Measurements from ENCODE around the gene GSTO1. TPM values are rescaled to one million over a fixed set of nuclear protein-coding genes. Genes with fewer than 3 reads are reported as not detected.

GSTO1 gene
- total and polyA plus RNA-seq, 2 of the 13 experiments (the other 11 are each of a cell fraction or from before 2014, with no cell fraction given): 228 to 300 TPM

DNA sequence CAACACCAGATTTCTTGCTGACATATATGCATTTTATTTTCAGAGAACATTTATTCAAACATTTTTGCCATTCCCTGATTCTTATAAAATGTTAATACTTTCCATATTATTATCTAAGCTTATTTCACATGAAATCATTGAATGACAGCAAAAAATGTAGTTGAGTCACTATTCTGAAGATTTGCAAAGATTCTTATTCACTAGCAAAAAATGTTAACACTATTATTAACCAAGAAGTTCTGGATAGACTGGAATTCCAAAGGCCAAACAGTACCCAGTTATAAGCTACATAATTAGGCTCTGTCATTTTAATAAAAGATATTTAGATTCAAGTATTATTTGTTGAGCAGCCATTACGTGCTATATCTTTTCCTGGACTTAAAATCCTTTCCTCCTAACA lies 18.6 kb downstream of the GSTO1 start:
- ChIA-PET CTCF (ENCODE audit: low intra/inter-chr PET ratio, low total read pairs) (interaction anchor here (2.8 kb wide), 1 partner anchor 19 kb away, joined by 27 read pairs; no protein-coding TSS in a partner anchor), POLR2A (interaction anchor here (4.1 to 4.6 kb wide), 2 partner anchors 14 to 18 kb away, joined by 23 to 51 read pairs; partner anchors contain the start of gene GSTO1)
- Histone ChIP-seq H3K79me2 (ENCODE audit: insufficient read depth, low read length) (no peaks in the 10 kb centered on the region), H3K9ac (ENCODE audit: insufficient read depth, low read depth, low read length) (no peak overlapping the region), H3K4me1 (ENCODE audit: insufficient read depth, low read length) (peaks cover 48% of the 10 kb centered on the region), H3K9me3 (ENCODE audit: low read length) (no peaks in the 10 kb centered on the region), H4K20me1 (ENCODE audit: insufficient read depth, low read length) (no peaks in the 10 kb centered on the region), H2AFZ (ENCODE audit: low read length) (no peak overlapping the region), H3K4me2 (ENCODE audit: low read depth, low read length) (no peak overlapping the region), H3K27ac (ENCODE audit: extremely low read length, insufficient read depth, low read length) (no peak overlapping the region), H3K4me3 (replicated peaks in 1 of 3; ENCODE audit: insufficient read depth in 1 of 3, low read depth in 2 of 3, low read length in 3 of 3) (no peak overlapping the region), H3K27me3 (ENCODE audit: control insufficient read depth in 1 of 2, insufficient read depth in 2 of 2, low read length in 2 of 2) (no peaks in the 10 kb centered on the region), H3K36me3 (replicated peaks in 1 of 2; ENCODE audit: control insufficient read depth in 1 of 2, insufficient read depth in 2 of 2, low read length in 2 of 2) (peaks cover 6 to 12% of the 10 kb centered on the region in 2 experiments; a peak in 4 of 5 replicates)
- WGBS (ENCODE audit: low lambda C conversion rate): 86% methylated on average over 1 of the region's 1 CpG
- in situ Hi-C loops (cut with HindIII; ENCODE audit: extremely low pct_ligation_motif_present, low pct_unique_long_range_greater_than_20kb) (no loop called here), intact Hi-C loops (cut with micrococcal nuclease; ENCODE audit: unreplicated experiment) (no loop called here)
- FAIRE-seq (no peak), DNase-seq (ENCODE audit: low spot score) (no peak), ATAC-seq (no peak)
- TF ChIP-seq, protein P1, sequence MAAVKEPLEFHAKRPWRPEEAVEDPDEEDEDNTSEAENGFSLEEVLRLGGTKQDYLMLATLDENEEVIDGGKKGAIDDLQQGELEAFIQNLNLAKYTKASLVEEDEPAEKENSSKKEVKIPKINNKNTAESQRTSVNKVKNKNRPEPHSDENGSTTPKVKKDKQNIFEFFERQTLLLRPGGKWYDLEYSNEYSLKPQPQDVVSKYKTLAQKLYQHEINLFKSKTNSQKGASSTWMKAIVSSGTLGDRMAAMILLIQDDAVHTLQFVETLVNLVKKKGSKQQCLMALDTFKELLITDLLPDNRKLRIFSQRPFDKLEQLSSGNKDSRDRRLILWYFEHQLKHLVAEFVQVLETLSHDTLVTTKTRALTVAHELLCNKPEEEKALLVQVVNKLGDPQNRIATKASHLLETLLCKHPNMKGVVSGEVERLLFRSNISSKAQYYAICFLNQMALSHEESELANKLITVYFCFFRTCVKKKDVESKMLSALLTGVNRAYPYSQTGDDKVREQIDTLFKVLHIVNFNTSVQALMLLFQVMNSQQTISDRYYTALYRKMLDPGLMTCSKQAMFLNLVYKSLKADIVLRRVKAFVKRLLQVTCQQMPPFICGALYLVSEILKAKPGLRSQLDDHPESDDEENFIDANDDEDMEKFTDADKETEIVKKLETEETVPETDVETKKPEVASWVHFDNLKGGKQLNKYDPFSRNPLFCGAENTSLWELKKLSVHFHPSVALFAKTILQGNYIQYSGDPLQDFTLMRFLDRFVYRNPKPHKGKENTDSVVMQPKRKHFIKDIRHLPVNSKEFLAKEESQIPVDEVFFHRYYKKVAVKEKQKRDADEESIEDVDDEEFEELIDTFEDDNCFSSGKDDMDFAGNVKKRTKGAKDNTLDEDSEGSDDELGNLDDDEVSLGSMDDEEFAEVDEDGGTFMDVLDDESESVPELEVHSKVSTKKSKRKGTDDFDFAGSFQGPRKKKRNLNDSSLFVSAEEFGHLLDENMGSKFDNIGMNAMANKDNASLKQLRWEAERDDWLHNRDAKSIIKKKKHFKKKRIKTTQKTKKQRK (IDR thresholded peaks at IDR 0.05; ENCODE audit: low read length): no peak
- TF ChIP-seq ZNF451 (CRISPR knock-in tag; IDR thresholded peaks at IDR 0.05) (no peak), SP4 (CRISPR knock-in tag; IDR thresholded peaks at IDR 0.05) (no peak)
- BruUV-seq (replicated peaks): no TSS peak

Measured in HepG2 (cell line).